Spleen (tissue), 7 donors: ENCODE results near the gene SUPT5H.

Experiments used
- POLR2A ChIP-seq, 3 donors: fragments of 450-650 bp; IDR thresholded peaks; one replicate each; pipeline ENCODE4 v1.5.1; 2017; ENCODE audit warnings: antibody characterized with exemption in 3 of 3, mild to moderate bottlenecking in 1 of 3
- POLR2AphosphoS5 ChIP-seq, 3 donors: sonication (generic); formaldehyde crosslinking; IDR thresholded peaks; one replicate each; pipeline ENCODE4 v1.5.1; 2017; ENCODE audit warnings: antibody characterized with exemption in 3 of 3
- TF ChIP-seq, protein P1 (sequence below), 11 experiments: fragments of 200-600 bp in 7 of 11; fragments of 450-650 bp in 4 of 11; sonication (generic) in 4 of 11; IDR thresholded peaks in 8 of 11; conservative IDR thresholded peaks in 3 of 11; 1 replicate in 7 of 11; 2 replicates in 4 of 11; pipeline versions ENCODE4 v1.4.0 to v1.8.0; 2016 to 2021; ENCODE audit warnings: antibody characterized with exemption in 11 of 11, inconsistent platforms in 4 of 11, mild to moderate bottlenecking in 1 of 11
- donor health status: DM: no; HTN: no; CAD: no; lungs with moderate emphysema.
- donor health status: DM: no; HTN: no; CAD: no.
- donor health status: DM: no; HTN: no; CAD: no.

DNA sequence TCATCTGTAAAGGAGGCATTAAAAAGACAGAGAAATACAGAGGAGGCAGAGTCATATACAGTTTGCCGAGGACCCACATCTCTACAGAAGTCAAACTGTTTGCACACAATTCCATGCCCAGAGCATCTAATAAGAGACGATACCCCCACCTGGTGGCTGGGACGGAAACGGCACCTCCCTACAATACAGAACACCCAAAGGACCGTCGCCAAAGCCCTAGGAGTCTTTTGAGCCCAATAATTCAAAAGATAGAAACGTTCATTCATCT lies 33.6 kb upstream of the SUPT5H start:
- TF ChIP-seq, protein P1, sequence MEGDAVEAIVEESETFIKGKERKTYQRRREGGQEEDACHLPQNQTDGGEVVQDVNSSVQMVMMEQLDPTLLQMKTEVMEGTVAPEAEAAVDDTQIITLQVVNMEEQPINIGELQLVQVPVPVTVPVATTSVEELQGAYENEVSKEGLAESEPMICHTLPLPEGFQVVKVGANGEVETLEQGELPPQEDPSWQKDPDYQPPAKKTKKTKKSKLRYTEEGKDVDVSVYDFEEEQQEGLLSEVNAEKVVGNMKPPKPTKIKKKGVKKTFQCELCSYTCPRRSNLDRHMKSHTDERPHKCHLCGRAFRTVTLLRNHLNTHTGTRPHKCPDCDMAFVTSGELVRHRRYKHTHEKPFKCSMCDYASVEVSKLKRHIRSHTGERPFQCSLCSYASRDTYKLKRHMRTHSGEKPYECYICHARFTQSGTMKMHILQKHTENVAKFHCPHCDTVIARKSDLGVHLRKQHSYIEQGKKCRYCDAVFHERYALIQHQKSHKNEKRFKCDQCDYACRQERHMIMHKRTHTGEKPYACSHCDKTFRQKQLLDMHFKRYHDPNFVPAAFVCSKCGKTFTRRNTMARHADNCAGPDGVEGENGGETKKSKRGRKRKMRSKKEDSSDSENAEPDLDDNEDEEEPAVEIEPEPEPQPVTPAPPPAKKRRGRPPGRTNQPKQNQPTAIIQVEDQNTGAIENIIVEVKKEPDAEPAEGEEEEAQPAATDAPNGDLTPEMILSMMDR (IDR thresholded peaks at IDR 0.05 in 8 of 11, conservative IDR thresholded peaks at IDR 0.05 in 3 of 11) = peak; percentile 92 to 100 (median 97)
- no peak for TF ChIP-seq POLR2A (IDR thresholded peaks at IDR 0.05)
- no peak for TF ChIP-seq POLR2AphosphoS5 (IDR thresholded peaks at IDR 0.05)
